Gastrocnemius medialis (tissue), 4 donors: Measurements from ENCODE around the gene CDK13. TPM values are rescaled to one million over a fixed set of nuclear protein-coding genes. Genes with fewer than 3 reads are reported as not detected.
A peak's percentile ranks its signal among the peaks of the same experiment; 100 is the strongest.

Experiments used
- ATAC-seq, 2 donors: fragments of 150-250 bp; one replicate each; pipeline ENCODE4 v1.9.1; 2016
- DNase-seq, 2 donors: peaks; one replicate each; pipeline ENCODE4 v3.0.0-alpha.2; 2019
- H3K27ac ChIP-seq, 4 donors: fragments of 200-600 bp; sonication (generic); 1 replicate in 1 of 4; 2 replicates in 3 of 4; pipeline ENCODE4 v1.5.1; 2016 to 2018; ENCODE audit warnings: mild to moderate bottlenecking in 2 of 4, moderate library complexity in 1 of 4
- H3K27me3 ChIP-seq, 3 donors: fragments of 200-600 bp; sonication (generic) in 2 of 3; 1 replicate in 1 of 3; 2 replicates in 2 of 3; pipeline versions ENCODE4 v1.5.1 to v1.6.0; 2016 to 2019; ENCODE audit warnings: mild to moderate bottlenecking in 1 of 3, moderate library complexity in 1 of 3
- H3K36me3 ChIP-seq, 2 donors: fragments of 200-600 bp; sonication (generic) in 1 of 2; one replicate each; pipeline ENCODE4 v1.5.1; 2017 to 2018
- H3K4me1 ChIP-seq, 2 donors: fragments of 200-600 bp; sonication (generic) in 1 of 2; one replicate each; pipeline ENCODE4 v1.5.1; 2016 to 2017; ENCODE audit warnings: mild to moderate bottlenecking in 2 of 2
- H3K4me3 ChIP-seq, 4 donors: fragments of 200-600 bp; sonication (generic) in 3 of 4; 1 replicate in 1 of 4; 2 replicates in 3 of 4; pipeline ENCODE4 v1.5.1; 2016 to 2019; ENCODE audit warnings: mild to moderate bottlenecking in 2 of 4
- H3K9me3 ChIP-seq, 3 donors: fragments of 200-600 bp; sonication (generic) in 2 of 3; 1 replicate in 1 of 3; 2 replicates in 2 of 3; pipeline ENCODE4 v1.5.1; 2016 to 2019
- POLR2A ChIP-seq, 2 donors: fragments of 450-650 bp; IDR thresholded peaks; one replicate each; pipeline ENCODE4 v1.6.1; 2017; ENCODE audit warnings: antibody characterized with exemption in 2 of 2, mild to moderate bottlenecking in 2 of 2, moderate library complexity in 2 of 2
- in situ Hi-C, 4 donors: fragments of 200-750 bp; cut with MboI; loops; one replicate each; pipeline versions ENCODE4 v1.15.0 to v1.8.0; 2017; ENCODE audit warnings: low sequenced_read_pairs in 4 of 4
- intact Hi-C: fragments of 100-400 bp; cut with DNase I; formaldehyde crosslinking; loops from one replicate; pipeline ENCODE4 v1.15.1; 2023; ENCODE audit warnings: low total_unique reads
- total RNA-seq, 4 donors: library from RNA; depleted of rRNA; stranded (reverse); fragments of >200 nt; gene quantifications; one replicate each; pipeline versions ENCODE4 v1.1.0 to v1.2.3, GENCODE V29; 2016
- TF ChIP-seq, protein P1 (sequence below), 5 experiments: fragments of 450-650 bp in 3 of 5; fragments of 200-600 bp in 2 of 5; sonication (generic) in 2 of 5; IDR thresholded peaks in 4 of 5; conservative IDR thresholded peaks in 1 of 5; 1 replicate in 4 of 5; 2 replicates in 1 of 5; pipeline ENCODE4 v1.5.1; 2016 to 2019; ENCODE audit warnings: antibody characterized with exemption in 5 of 5, mild to moderate bottlenecking in 3 of 5, moderate library complexity in 3 of 5

CDK13 gene
- total RNA-seq, 4 donors from 2014 or later: 25.0 to 50.8 (median 29.4) TPM

DNA sequence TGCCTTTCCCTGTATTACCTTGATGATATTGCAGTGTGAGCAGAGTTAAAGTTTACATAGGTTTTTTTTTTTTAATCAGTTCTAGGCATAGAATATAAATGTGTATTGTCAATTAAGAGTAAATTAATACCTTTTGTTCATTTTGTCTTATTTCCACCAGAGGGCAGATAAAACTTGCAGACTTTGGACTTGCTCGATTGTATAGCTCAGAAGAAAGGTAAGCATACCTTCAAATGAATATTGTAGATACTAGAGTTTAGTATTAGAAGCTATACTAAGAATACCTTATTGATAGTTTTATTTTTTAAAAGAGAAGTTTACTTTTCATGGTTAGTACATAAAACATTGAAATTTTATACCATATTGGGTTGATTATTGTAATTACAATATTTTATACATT is 97.6 kb downstream of the CDK13 start:
- Histone ChIP-seq H3K27me3 (no peaks in the 10 kb centered on the region), H3K4me3 (no peak overlapping the region), H3K27ac (no peak overlapping the region), H3K4me1 (peaks cover 7 to 12% of the 10 kb centered on the region in 2 donors), H3K9me3 (no peaks in the 10 kb centered on the region), H3K36me3 (no peaks in the 10 kb centered on the region)
- no peak for ATAC-seq
- no peak for DNase-seq
- in situ Hi-C loops (no loop called here), intact Hi-C loops (no loop called here)
- TF ChIP-seq, protein P1, sequence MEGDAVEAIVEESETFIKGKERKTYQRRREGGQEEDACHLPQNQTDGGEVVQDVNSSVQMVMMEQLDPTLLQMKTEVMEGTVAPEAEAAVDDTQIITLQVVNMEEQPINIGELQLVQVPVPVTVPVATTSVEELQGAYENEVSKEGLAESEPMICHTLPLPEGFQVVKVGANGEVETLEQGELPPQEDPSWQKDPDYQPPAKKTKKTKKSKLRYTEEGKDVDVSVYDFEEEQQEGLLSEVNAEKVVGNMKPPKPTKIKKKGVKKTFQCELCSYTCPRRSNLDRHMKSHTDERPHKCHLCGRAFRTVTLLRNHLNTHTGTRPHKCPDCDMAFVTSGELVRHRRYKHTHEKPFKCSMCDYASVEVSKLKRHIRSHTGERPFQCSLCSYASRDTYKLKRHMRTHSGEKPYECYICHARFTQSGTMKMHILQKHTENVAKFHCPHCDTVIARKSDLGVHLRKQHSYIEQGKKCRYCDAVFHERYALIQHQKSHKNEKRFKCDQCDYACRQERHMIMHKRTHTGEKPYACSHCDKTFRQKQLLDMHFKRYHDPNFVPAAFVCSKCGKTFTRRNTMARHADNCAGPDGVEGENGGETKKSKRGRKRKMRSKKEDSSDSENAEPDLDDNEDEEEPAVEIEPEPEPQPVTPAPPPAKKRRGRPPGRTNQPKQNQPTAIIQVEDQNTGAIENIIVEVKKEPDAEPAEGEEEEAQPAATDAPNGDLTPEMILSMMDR (IDR thresholded peaks at IDR 0.05 in 4 of 5, conservative IDR thresholded peaks at IDR 0.05 in 1 of 5): no peak
- no peak for TF ChIP-seq POLR2A (IDR thresholded peaks at IDR 0.05)

GRCh38 chr7:40057292-40057691 is 107.2 kb downstream of the CDK13 start:
- Histone ChIP-seq H3K27me3 (no peaks in the 10 kb centered on the region), H3K9me3 (no peaks in the 10 kb centered on the region), H3K36me3 (no peaks in the 10 kb centered on the region), H3K4me3 (no peak overlapping the region), H3K4me1 (peaks cover 10 to 12% of the 10 kb centered on the region in 2 donors), H3K27ac (no peak overlapping the region)
- in situ Hi-C loops (loop anchor here in 2 of 4 donors (10.0 kb wide), 1 partner anchor 102 kb away; the partner anchor contains the start of gene CDK13 (in 2 of the 2)), intact Hi-C loops (loop anchor here (10.0 kb wide), 1 partner anchor 472 kb away; no protein-coding TSS in a partner anchor)
- ATAC-seq (peak in 1 of 2 donors; percentile 47), DNase-seq (no peak)
- TF ChIP-seq, protein P1 (IDR thresholded peaks at IDR 0.05 in 4 of 5, conservative IDR thresholded peaks at IDR 0.05 in 1 of 5): no peak
- no peak for TF ChIP-seq POLR2A (IDR thresholded peaks at IDR 0.05)

GRCh38 chr7:40058026-40058425 is 108.0 kb downstream of the CDK13 start:
- Histone ChIP-seq H3K9me3 (no peaks in the 10 kb centered on the region), H3K27ac (no peak overlapping the region), H3K4me1 (peaks cover 6 to 12% of the 10 kb centered on the region in 2 donors), H3K4me3 (no peak overlapping the region), H3K27me3 (no peaks in the 10 kb centered on the region), H3K36me3 (peaks cover 0 to 5% of the 10 kb centered on the region in 2 donors)
- DNase-seq (no peak), ATAC-seq (peak in 1 of 2 donors; percentile 40)
- intact Hi-C loops (loop anchor here (10.0 kb wide), 1 partner anchor 473 kb away; no protein-coding TSS in a partner anchor), in situ Hi-C loops (loop anchor here in 2 of 4 donors (10.0 kb wide), 1 partner anchor 103 kb away; the partner anchor contains the start of gene CDK13 (in 2 of the 2))
- no peak for TF ChIP-seq POLR2A (IDR thresholded peaks at IDR 0.05)
- TF ChIP-seq, protein P1 (IDR thresholded peaks at IDR 0.05 in 4 of 5, conservative IDR thresholded peaks at IDR 0.05 in 1 of 5): no peak

DNA sequence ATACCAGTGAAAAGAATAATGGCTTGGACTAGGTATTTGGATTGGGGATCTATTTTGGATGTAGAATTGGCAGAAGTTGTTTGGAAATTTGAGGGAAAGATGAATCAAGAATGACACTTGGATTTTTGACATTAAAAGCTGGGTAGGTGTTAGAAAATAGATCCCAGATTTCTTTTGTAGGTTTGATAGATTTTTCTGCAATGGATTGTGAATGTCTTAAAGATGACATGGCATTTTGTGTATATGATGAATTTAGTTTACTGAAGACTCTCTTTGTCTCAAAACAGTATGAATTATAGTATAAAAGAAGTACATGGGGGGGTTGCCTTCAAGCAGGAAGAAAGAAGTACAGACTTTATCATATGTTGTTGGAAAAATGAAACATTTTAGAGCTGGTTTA is 108.6 kb downstream of the CDK13 start:
- H3K4me1 ChIP-seq: peaks cover 6 to 12% of the 10 kb centered on the region in 2 donors
- TF ChIP-seq POLR2A (IDR thresholded peaks at IDR 0.05): no peak
- TF ChIP-seq, protein P1 (IDR thresholded peaks at IDR 0.05 in 4 of 5, conservative IDR thresholded peaks at IDR 0.05 in 1 of 5): no peak
- H3K27me3 ChIP-seq: no peaks in the 10 kb centered on the region
- intact Hi-C loops: loop anchor here (10.0 kb wide), 1 partner anchor 474 kb away; no protein-coding TSS in a partner anchor
- no peak for DNase-seq
- H3K27ac ChIP-seq: no peak overlapping the region
- no peaks in the 10 kb centered on the region for H3K9me3 ChIP-seq
- H3K4me3 ChIP-seq: no peak overlapping the region
- H3K36me3 ChIP-seq: peaks cover 0 to 9% of the 10 kb centered on the region in 2 donors
- ATAC-seq: no peak
- in situ Hi-C loops: loop anchor here in 2 of 4 donors (10.0 kb wide), 1 partner anchor 104 kb away; the partner anchor contains the start of gene CDK13 (in 2 of the 2)
